ENCODE data around the gene LAPTM5.

- TF ChIP-seq CTCF (IDR thresholded peaks at IDR 0.05) (peak in 1 of 3 donors; percentile 90), POLR2A (IDR thresholded peaks at IDR 0.05) (no peak)
These were observed 44.2 kb upstream of the LAPTM5 start for GRCh38 chr1:30801771-30802198.
